Endothelial cell (in vitro differentiated cells): ENCODE results near the gene MIA. TPM values are rescaled to one million over a fixed set of nuclear protein-coding genes. Genes with fewer than 3 reads are reported as not detected.

Source experiments
- DNase-seq: peaks from one replicate; pipeline ENCODE4 v3.0.0; 2021; ENCODE audit warnings: low spot score
- H3K27ac Mint-ChIP-seq: one replicate; pipeline ENCODE4 v1.8.0; 2021; ENCODE audit warnings: mixed read lengths, inconsistent platforms; ENCODE audit not compliant: unreplicated experiment
- H3K27me3 Mint-ChIP-seq: one replicate; pipeline ENCODE4 v1.8.0; 2021; ENCODE audit warnings: mild to moderate bottlenecking, moderate library complexity, mixed read lengths, inconsistent platforms; ENCODE audit not compliant: unreplicated experiment
- H3K36me3 Mint-ChIP-seq: one replicate; pipeline ENCODE4 v1.8.0; 2021; ENCODE audit warnings: mild to moderate bottlenecking, low read depth, mixed read lengths, inconsistent platforms; ENCODE audit not compliant: unreplicated experiment
- H3K4me1 Mint-ChIP-seq: one replicate; pipeline ENCODE4 v1.8.0; 2021; ENCODE audit warnings: mild to moderate bottlenecking, mixed read lengths, inconsistent platforms; ENCODE audit not compliant: unreplicated experiment
- H3K4me3 Mint-ChIP-seq: one replicate; pipeline ENCODE4 v1.8.0; 2021; ENCODE audit warnings: mild to moderate bottlenecking, mixed read lengths, inconsistent platforms; ENCODE audit not compliant: unreplicated experiment
- H3K9me3 Mint-ChIP-seq: one replicate; pipeline ENCODE4 v1.8.0; 2021; ENCODE audit warnings: mixed read lengths, inconsistent platforms; ENCODE audit not compliant: unreplicated experiment
- total RNA-seq: library from RNA; stranded (reverse); fragmentation: NEBNext Ultra II Directional; extraction: Animal tissue kit (Norgen Biotek cat#: 25700); gene quantifications from one replicate; pipeline ENCODE4 v1.2.1, GENCODE V29; 2021; ENCODE audit not compliant: unreplicated experiment
- TF ChIP-seq, protein P1 (sequence below): fragments of 200-600 bp; sonication (generic); IDR thresholded peaks from one replicate; pipeline ENCODE4 v1.5.0; 2021; ENCODE audit warnings: antibody characterized with exemption; ENCODE audit not compliant: unreplicated experiment

Gene MIA
- total RNA-seq, 1 donor from 2014 or later = not detected

DNA sequence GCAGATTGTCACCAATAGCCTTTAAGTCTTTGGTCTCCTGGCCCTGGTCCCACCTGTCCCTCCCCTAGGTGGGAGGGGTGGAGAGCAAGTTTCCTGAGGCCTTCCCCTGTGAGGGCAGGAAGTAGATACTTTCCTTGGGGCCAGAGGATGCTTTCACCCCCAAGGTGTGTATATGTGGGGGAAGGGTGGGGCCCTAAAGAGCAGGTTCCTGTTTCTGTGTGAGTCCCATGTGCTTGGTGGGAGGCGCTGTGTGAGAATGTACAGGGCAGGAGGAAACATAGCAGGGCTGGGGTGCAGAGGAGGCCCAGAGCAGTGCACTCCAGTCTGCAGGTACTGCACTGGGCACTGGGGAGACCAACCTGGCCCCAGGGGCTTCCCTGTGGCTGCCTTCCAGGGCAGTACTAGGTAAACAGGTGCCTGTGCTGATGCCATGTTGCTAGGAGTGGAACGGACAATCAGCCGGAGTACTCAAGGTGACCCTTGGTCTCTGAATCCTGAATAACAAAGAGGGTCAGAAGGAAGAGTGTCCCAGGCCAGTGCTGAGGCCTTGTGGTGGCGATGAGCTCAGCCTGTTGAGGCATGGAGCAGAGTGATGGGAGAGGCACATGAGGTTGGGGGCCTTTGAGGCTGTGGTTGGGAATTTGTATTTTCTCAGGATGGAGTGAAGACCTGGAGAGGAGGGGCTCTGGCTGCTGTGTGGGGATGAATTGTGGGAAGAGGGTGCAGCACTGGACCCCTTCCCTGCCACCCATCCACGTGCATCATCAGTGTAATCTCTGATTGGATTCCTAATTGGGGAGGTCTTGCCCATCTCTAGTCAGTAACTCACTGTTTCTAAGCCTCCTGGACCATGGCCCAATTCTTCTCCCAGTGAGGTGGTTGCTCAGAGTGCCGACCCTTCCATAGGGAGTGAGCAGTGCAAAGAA, 28.8 kb downstream of the MIA start:
- Mint-ChIP-seq H3K4me3 (peak overlapping the region; percentile 52), H3K36me3 (peaks cover 32% of the 10 kb centered on the region), H3K27me3 (peaks cover 19% of the 10 kb centered on the region), H3K9me3 (no peaks in the 10 kb centered on the region), H3K4me1 (peaks cover 78% of the 10 kb centered on the region), H3K27ac (peak overlapping the region; percentile 85)
- TF ChIP-seq, protein P1, sequence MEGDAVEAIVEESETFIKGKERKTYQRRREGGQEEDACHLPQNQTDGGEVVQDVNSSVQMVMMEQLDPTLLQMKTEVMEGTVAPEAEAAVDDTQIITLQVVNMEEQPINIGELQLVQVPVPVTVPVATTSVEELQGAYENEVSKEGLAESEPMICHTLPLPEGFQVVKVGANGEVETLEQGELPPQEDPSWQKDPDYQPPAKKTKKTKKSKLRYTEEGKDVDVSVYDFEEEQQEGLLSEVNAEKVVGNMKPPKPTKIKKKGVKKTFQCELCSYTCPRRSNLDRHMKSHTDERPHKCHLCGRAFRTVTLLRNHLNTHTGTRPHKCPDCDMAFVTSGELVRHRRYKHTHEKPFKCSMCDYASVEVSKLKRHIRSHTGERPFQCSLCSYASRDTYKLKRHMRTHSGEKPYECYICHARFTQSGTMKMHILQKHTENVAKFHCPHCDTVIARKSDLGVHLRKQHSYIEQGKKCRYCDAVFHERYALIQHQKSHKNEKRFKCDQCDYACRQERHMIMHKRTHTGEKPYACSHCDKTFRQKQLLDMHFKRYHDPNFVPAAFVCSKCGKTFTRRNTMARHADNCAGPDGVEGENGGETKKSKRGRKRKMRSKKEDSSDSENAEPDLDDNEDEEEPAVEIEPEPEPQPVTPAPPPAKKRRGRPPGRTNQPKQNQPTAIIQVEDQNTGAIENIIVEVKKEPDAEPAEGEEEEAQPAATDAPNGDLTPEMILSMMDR = no peak
- no peak for DNase-seq

DNA sequence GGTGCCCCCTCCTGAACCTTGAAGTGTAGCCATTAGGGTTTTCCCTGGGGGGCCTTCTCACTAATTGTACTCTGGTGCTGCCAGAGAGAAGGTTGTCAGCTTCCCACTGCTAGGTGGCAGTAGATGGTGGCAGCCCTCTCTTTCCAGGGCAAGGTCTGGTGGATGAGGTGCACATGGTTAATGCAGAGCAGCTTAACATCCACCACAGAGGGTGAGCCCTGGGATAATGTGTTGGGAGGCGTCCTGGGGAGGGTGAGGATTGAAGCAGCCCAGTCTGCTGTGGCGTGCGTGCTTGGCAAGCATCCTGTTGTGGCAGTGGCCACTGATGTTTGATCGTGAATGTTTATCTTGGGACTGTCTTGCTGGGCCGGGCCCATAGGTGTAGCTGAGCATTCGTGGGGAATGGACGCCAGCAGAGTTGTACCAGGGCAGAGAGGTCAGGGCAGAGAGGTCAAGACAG, 29.5 kb downstream of the MIA start:
- Mint-ChIP-seq H3K36me3 (peaks cover 31% of the 10 kb centered on the region), H3K4me3 (peak overlapping the region; percentile 52), H3K27ac (no peak overlapping the region), H3K9me3 (no peaks in the 10 kb centered on the region), H3K27me3 (peaks cover 19% of the 10 kb centered on the region), H3K4me1 (peaks cover 79% of the 10 kb centered on the region)
- DNase-seq = no peak
- TF ChIP-seq, protein P1 = no peak

DNA sequence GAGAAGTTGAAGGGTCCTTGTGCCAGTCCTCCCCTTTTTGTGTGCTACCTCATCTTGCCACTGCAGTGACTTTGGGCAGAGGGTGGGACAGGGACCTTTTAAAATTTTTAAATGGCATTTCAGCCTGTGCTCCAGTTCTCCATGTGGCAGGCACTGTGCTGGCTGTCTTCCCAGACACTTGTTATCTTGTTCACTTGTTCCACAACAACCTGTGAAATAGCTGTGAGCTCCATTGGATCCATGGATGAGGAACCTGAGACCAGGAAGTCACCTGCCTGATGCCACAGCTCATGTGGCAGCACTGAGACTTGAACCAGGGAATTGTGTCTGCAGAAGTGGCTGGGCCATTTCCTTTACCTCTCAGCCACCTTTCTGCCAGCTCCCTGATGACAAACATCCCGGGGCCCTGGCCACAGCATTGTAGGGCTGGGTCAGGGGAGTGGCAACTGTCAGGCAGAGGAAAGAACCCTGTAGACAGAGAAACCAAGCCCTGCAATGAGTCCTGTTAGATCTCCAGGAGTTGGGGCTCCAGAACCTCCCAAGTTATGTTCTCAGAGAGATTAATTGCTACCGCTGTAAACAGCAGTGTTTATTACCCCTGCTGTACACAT, 30.0 kb downstream of the MIA start:
- peaks cover 79% of the 10 kb centered on the region for H3K4me1 Mint-ChIP-seq
- peaks cover 28% of the 10 kb centered on the region for H3K36me3 Mint-ChIP-seq
- TF ChIP-seq, protein P1 = no peak
- peak overlapping the region; percentile 96 for H3K27ac Mint-ChIP-seq
- no peak for DNase-seq
- no peaks in the 10 kb centered on the region for H3K9me3 Mint-ChIP-seq
- peak overlapping the region; percentile 52 for H3K4me3 Mint-ChIP-seq
- H3K27me3 Mint-ChIP-seq = peaks cover 14% of the 10 kb centered on the region

DNA sequence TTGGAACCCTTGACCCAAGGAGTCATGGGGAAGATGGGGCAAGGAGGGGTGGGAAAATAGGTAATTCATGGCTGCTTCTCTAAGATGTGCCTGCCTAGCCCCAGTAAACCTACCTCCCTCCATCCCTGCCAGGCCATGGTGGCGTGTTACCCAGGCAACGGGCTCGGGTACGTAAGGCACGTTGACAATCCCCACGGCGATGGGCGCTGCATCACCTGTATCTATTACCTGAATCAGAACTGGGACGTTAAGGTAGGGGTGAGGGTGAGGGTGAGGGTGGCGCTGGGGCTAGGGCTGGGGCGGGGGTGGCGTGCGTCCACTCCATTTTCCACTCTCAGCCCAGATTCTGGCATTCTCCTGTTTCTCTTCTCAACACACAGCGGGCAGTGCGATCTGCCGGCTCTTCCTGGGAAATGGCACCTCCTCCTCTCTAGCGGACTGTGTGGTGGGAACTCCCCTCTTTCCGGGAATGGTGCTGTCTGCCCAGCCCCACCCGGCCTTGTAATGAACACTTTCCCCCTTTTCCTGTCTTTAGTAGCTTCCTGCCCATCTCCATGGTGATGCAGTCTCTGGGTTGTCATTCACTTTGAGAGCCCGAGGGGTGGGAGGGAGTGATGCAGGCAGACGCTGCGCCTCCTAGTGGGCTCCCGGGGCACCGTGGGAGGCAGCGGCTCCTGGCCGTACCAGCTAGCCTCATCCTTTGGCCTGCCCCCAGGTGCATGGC, 31.3 kb downstream of the MIA start:
- DNase-seq = peak; percentile 95
- peak overlapping the region; percentile 96 for H3K27ac Mint-ChIP-seq
- H3K4me3 Mint-ChIP-seq = peak overlapping the region; percentile 82
- H3K36me3 Mint-ChIP-seq = peaks cover 28% of the 10 kb centered on the region
- H3K27me3 Mint-ChIP-seq = peaks cover 17% of the 10 kb centered on the region
- TF ChIP-seq, protein P1 = peak; percentile 73
- H3K9me3 Mint-ChIP-seq = no peaks in the 10 kb centered on the region
- H3K4me1 Mint-ChIP-seq = peaks cover 76% of the 10 kb centered on the region
